ENCODE data around the gene PIGA. TPM values are rescaled to one million over a fixed set of nuclear protein-coding genes. Genes with fewer than 3 reads are reported as not detected.

The PIGA gene
- total RNA-seq, 1 donor from 2014 or later, result 13.4 TPM

Other genes starting within 250 kb of the PIGA start
- gene ASB9, start 65.4 kb downstream of the PIGA start, total RNA-seq, result 3.0 and 4.0 TPM in 2 replicates
- gene ASB11, start 19.9 kb downstream of the PIGA start, total RNA-seq, result not detected in 2 replicates
- 0.05 TPM in 1 of 2 replicates, not detected in the other for gene VEGFD, start 48.9 kb upstream of the PIGA start, total RNA-seq
- gene PIR, start 157.8 kb upstream of the PIGA start, total RNA-seq, result 4.2 and 6.3 TPM in 2 replicates
- 0.15 and 0.35 TPM in 2 replicates for gene BMX, start 165.3 kb upstream of the PIGA start, total RNA-seq

Data from renal cortical epithelial cell (primary cell).